Measurements from ENCODE around the gene ZIC2.

DNA sequence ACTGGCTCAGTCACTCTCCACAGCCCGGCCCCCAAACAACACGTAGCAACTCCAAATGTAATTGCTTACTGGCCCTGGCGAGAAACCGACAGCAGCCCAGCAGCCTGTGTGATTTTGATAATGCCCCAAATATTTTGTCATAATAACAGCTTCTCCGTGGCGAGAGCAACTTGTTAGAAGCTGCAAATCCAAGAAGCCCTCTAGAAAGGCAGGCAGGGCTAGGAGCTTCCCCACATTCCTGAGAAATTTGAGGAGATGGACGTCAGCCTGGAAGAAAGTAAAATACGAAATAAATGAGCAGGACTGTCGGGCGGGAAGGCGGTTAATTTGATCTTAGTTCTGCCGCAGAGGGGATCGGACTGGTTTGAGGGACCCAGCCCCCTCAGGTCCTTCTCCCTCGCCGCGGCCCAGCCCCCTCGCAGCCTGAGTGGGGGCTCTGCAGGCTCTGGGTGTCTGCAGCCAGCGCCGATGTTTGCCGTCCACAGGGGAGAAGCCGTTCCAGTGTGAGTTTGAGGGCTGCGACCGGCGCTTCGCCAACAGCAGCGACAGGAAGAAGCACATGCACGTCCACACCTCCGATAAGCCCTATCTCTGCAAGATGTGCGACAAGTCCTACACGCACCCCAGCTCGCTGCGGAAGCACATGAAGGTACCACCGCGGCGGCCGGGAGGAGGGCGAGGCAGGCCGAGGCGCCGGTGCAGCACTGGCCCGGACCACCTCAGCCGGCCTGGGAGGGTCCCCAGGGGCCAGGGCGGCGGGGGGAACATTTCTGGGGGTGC, 3.1 kb downstream of the ZIC2 start:
- TF ChIP-seq, protein P1, sequence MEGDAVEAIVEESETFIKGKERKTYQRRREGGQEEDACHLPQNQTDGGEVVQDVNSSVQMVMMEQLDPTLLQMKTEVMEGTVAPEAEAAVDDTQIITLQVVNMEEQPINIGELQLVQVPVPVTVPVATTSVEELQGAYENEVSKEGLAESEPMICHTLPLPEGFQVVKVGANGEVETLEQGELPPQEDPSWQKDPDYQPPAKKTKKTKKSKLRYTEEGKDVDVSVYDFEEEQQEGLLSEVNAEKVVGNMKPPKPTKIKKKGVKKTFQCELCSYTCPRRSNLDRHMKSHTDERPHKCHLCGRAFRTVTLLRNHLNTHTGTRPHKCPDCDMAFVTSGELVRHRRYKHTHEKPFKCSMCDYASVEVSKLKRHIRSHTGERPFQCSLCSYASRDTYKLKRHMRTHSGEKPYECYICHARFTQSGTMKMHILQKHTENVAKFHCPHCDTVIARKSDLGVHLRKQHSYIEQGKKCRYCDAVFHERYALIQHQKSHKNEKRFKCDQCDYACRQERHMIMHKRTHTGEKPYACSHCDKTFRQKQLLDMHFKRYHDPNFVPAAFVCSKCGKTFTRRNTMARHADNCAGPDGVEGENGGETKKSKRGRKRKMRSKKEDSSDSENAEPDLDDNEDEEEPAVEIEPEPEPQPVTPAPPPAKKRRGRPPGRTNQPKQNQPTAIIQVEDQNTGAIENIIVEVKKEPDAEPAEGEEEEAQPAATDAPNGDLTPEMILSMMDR (conservative IDR thresholded peaks at IDR 0.05 in 1 of 2, IDR thresholded peaks at IDR 0.05 in 1 of 2; ENCODE audit: low read depth in 1 of 2, low read length in 2 of 2), result no peak
- TF ChIP-seq EZH2 (IDR thresholded peaks at IDR 0.05; ENCODE audit: low read length, missing control alignments), result peak; percentile 100

All from fibroblast of lung (primary cell).